Measurements from ENCODE around the gene SIX6.

The SIX6 gene

GRCh38 chr14:60561845-60562746, 53.1 kb downstream of the SIX6 start:
- peak; percentile 86 for FAIRE-seq

More at GRCh38 chr14:60561845-60562746, 53.1 kb downstream of the SIX6 start:
- DNase-seq (ENCODE audit: insufficient read length, low spot score) = peak; percentile 12
- TF ChIP-seq POLR2A (IDR thresholded peaks at IDR 0.05; ENCODE audit: low read depth, low read length) = no peak
